Upper lobe of left lung (tissue), 4 donors: ENCODE data around the gene NOX5.
"Not testable (repeated sequence)": the region's sequence is repeated elsewhere in the genome, so short reads cannot be mapped to it uniquely, and the experiment has no call there.

ENCODE experiments used
- POLR2A ChIP-seq, 4 donors: fragments of 450-650 bp; IDR thresholded peaks; one replicate each; pipeline ENCODE4 v1.5.1; 2016 to 2017; ENCODE audit warnings: antibody characterized with exemption in 4 of 4, mild to moderate bottlenecking in 2 of 4
- POLR2AphosphoS5 ChIP-seq, 2 donors: sonication (generic); formaldehyde crosslinking; IDR thresholded peaks; one replicate each; pipeline ENCODE4 v1.5.1; 2017; ENCODE audit warnings: antibody characterized with exemption in 2 of 2
- TF ChIP-seq, protein P1 (sequence below), 6 experiments: fragments of 450-650 bp in 4 of 6; fragments of 200-600 bp in 2 of 6; sonication (generic) in 2 of 6; IDR thresholded peaks; one replicate each; pipeline ENCODE4 v1.5.1; 2016 to 2019; ENCODE audit warnings: antibody characterized with exemption in 6 of 6

DNA sequence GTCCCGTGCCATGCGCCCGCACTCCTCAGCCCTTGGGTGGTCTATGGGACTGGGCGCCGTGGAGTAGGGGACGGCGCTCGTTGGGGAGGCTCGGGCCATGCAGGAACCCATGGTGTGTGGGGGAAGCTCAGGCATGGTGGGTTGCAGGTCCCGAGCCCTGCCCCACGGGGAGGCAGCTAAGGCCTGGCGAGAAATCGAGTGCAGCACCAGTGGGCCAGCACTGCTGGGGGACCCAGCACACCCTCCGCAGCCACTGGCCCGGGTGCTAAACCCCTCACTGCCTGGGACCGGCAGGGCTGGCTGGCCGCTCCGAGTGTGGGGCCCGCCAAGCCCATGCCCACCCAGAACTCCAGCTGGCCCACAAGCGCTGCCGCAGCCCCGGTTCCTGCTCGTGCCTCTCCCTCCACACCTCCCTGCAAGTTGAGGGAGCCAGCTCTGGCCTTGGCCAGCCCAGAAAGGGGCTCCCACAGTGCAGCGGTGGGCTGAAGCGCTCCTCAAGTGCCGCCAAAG lies 38.8 kb upstream of the NOX5 start:
- TF ChIP-seq, protein P1, sequence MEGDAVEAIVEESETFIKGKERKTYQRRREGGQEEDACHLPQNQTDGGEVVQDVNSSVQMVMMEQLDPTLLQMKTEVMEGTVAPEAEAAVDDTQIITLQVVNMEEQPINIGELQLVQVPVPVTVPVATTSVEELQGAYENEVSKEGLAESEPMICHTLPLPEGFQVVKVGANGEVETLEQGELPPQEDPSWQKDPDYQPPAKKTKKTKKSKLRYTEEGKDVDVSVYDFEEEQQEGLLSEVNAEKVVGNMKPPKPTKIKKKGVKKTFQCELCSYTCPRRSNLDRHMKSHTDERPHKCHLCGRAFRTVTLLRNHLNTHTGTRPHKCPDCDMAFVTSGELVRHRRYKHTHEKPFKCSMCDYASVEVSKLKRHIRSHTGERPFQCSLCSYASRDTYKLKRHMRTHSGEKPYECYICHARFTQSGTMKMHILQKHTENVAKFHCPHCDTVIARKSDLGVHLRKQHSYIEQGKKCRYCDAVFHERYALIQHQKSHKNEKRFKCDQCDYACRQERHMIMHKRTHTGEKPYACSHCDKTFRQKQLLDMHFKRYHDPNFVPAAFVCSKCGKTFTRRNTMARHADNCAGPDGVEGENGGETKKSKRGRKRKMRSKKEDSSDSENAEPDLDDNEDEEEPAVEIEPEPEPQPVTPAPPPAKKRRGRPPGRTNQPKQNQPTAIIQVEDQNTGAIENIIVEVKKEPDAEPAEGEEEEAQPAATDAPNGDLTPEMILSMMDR (IDR thresholded peaks at IDR 0.05) = not testable (repeated sequence)
- TF ChIP-seq POLR2A, POLR2AphosphoS5 (IDR thresholded peaks at IDR 0.05): not testable (repeated sequence)
